Mesendoderm (in vitro differentiated cells): ENCODE measurements around the gene MORN4.
"Not testable (repeated sequence)": the region's sequence is repeated elsewhere in the genome, so short reads cannot be mapped to it uniquely, and the experiment has no call there.

Source experiments
- DNase-seq: peaks from one replicate; pipeline ENCODE4 v3.0.0; 2013
- H2AK5ac ChIP-seq: 2 replicates; pipeline ENCODE4 v1.6.1; 2013; ENCODE audit warnings: low read length, inconsistent platforms
- H2BK120ac ChIP-seq: 2 replicates; pipeline ENCODE4 v1.6.1; 2013; ENCODE audit warnings: low read depth, mild to moderate bottlenecking, low read length, moderate library complexity, mixed read lengths
- H2BK15ac ChIP-seq: replicated peaks from 2 replicates; pipeline ENCODE4 v1.6.1; 2013; ENCODE audit warnings: low read depth, mild to moderate bottlenecking, moderate library complexity
- H2BK5ac ChIP-seq: 2 replicates; pipeline ENCODE4 v1.6.1; 2013; ENCODE audit warnings: low read length, inconsistent platforms
- H3K18ac ChIP-seq: 2 replicates; pipeline ENCODE4 v1.6.1; 2013; ENCODE audit warnings: mild to moderate bottlenecking, low read length, mixed read lengths
- H3K23ac ChIP-seq: one replicate; pipeline ENCODE4 v1.6.1; 2013; ENCODE audit warnings: low read length
- H3K27ac ChIP-seq: 2 replicates; pipeline ENCODE4 v1.5.1; 2013; ENCODE audit warnings: low read depth, mild to moderate bottlenecking, inconsistent platforms, low read length, moderate library complexity
- H3K27me3 ChIP-seq: 2 replicates; pipeline ENCODE4 v1.6.1; 2013; ENCODE audit warnings: low read length, control low read depth, mild to moderate bottlenecking, inconsistent platforms; ENCODE audit not compliant: insufficient read depth, poor library complexity
- H3K36me3 ChIP-seq: 2 replicates; pipeline ENCODE4 v1.6.1; 2013; ENCODE audit warnings: low read length, inconsistent platforms; ENCODE audit not compliant: control insufficient read depth, insufficient read depth
- H3K4ac ChIP-seq: one replicate; pipeline ENCODE4 v1.6.1; 2013; ENCODE audit warnings: low read depth, mild to moderate bottlenecking, low read length, moderate library complexity
- H3K4me1 ChIP-seq: 2 replicates; pipeline ENCODE4 v1.6.1; 2013; ENCODE audit warnings: low read depth, low read length, inconsistent platforms; ENCODE audit not compliant: control insufficient read depth
- H3K4me2 ChIP-seq: 2 replicates; pipeline ENCODE4 v1.6.1; 2013; ENCODE audit warnings: low read length
- H3K4me3 ChIP-seq: 2 replicates; pipeline ENCODE4 v1.5.1; 2013; ENCODE audit warnings: mild to moderate bottlenecking, low read length
- H3K56ac ChIP-seq: one replicate; pipeline ENCODE4 v1.6.1; 2013; ENCODE audit warnings: low read length
- H3K79me1 ChIP-seq: 2 replicates; pipeline ENCODE4 v1.6.1; 2013; ENCODE audit warnings: low read length, inconsistent platforms
- H3K79me2 ChIP-seq: 2 replicates; pipeline ENCODE4 v1.6.1; 2013; ENCODE audit warnings: mild to moderate bottlenecking, low read length; ENCODE audit not compliant: control insufficient read depth, insufficient read depth
- H3K9ac ChIP-seq: 2 replicates; pipeline ENCODE4 v1.6.1; 2013; ENCODE audit warnings: low read length, inconsistent platforms
- H4K5ac ChIP-seq: one replicate; pipeline ENCODE4 v1.6.1; 2013; ENCODE audit warnings: low read length
- H4K8ac ChIP-seq: one replicate; pipeline ENCODE4 v1.6.1; 2013; ENCODE audit warnings: low read depth, mild to moderate bottlenecking, control low read depth, low read length, moderate library complexity
- WGBS: extraction: QIAGEN DNeasy Blood & Tissue Kit; methylation state at CpG from one replicate; pipeline ENCODE4 v1.1.7; 2013; ENCODE audit warnings: low lambda C conversion rate, missing lambda C conversion rate; ENCODE audit not compliant: insufficient coverage; ENCODE audit errors: extremely low coverage; 5-methylcytosine and 5-hydroxymethylcytosine counted together

Gene MORN4

GRCh38 chr10:97659589-97659988 lies 26.3 kb upstream of the MORN4 start:
- Histone ChIP-seq H3K23ac (no peak overlapping the region), H3K79me1 (no peaks in the 10 kb centered on the region), H2BK120ac (no peak overlapping the region), H3K4me2 (no peak overlapping the region), H4K8ac (no peak overlapping the region), H2BK5ac (no peak overlapping the region), H2BK15ac (no peak overlapping the region), H3K9ac (no peak overlapping the region), H3K18ac (no peak overlapping the region), H3K27ac (no peak overlapping the region), H3K4ac (no peak overlapping the region), H3K27me3 (no peaks in the 10 kb centered on the region), H4K5ac (no peak overlapping the region), H3K79me2 (no peaks in the 10 kb centered on the region), H3K56ac (no peak overlapping the region), H3K4me3 (no peak overlapping the region), H2AK5ac (no peak overlapping the region), H3K4me1 (no peaks in the 10 kb centered on the region), H3K36me3 (peaks cover 8% of the 10 kb centered on the region)
- no peak for DNase-seq
- WGBS: no CpG with 5 or more reads among the region's 1 CpG

GRCh38 chr10:97656777-97657176 lies 23.5 kb upstream of the MORN4 start:
- H3K4me1 ChIP-seq: no peaks in the 10 kb centered on the region
- no peak for DNase-seq
- no peak overlapping the region for H3K4ac ChIP-seq
- peaks cover 3% of the 10 kb centered on the region for H3K36me3 ChIP-seq
- no peak overlapping the region for H2BK15ac ChIP-seq
- no peak overlapping the region for H3K23ac ChIP-seq
- no peak overlapping the region for H3K4me3 ChIP-seq
- no peak overlapping the region for H3K56ac ChIP-seq
- no peaks in the 10 kb centered on the region for H3K79me1 ChIP-seq
- H2BK5ac ChIP-seq: no peak overlapping the region
- no peaks in the 10 kb centered on the region for H3K79me2 ChIP-seq
- no CpG with 5 or more reads among the region's 5 CpGs for WGBS
- H2BK120ac ChIP-seq: no peak overlapping the region
- no peak overlapping the region for H3K9ac ChIP-seq
- no peak overlapping the region for H2AK5ac ChIP-seq
- H3K4me2 ChIP-seq: no peak overlapping the region
- H3K18ac ChIP-seq: no peak overlapping the region
- no peaks in the 10 kb centered on the region for H3K27me3 ChIP-seq
- H4K5ac ChIP-seq: no peak overlapping the region
- no peak overlapping the region for H4K8ac ChIP-seq
- no peak overlapping the region for H3K27ac ChIP-seq

DNA sequence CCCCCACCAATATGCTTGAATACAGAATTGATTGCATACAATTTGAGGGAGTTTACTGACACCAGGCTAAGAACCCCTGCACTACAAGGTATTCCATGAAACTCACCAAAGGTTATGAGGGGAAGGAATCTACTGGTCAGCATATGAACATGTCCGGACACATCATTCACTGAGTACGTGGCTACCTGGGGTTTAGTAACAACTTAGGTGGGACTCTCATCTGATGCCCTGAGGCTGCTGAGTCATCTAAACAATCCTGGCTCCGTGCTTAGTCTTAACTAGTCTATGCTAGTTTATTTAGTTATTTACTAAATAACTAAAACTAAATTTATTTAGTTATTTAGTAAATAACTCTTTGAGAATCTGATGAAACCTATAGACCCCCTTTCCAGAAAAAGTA lies 18.5 kb upstream of the MORN4 start:
- Histone ChIP-seq H4K8ac (no peak overlapping the region), H2BK120ac (no peak overlapping the region), H3K4me1 (peaks cover 2% of the 10 kb centered on the region), H3K23ac (no peak overlapping the region), H3K79me2 (peaks cover 3% of the 10 kb centered on the region), H3K4me2 (no peak overlapping the region), H3K4ac (no peak overlapping the region), H3K79me1 (peaks cover 7% of the 10 kb centered on the region), H3K9ac (no peak overlapping the region), H3K4me3 (no peak overlapping the region), H3K27me3 (no peaks in the 10 kb centered on the region), H2AK5ac (no peak overlapping the region), H3K36me3 (peaks cover 2% of the 10 kb centered on the region), H4K5ac (no peak overlapping the region), H2BK15ac (no peak overlapping the region), H3K27ac (no peak overlapping the region), H3K56ac (no peak overlapping the region), H2BK5ac (no peak overlapping the region), H3K18ac (no peak overlapping the region)
- no CpG with 5 or more reads among the region's 3 CpGs for WGBS
- peak; percentile 15 for DNase-seq

DNA sequence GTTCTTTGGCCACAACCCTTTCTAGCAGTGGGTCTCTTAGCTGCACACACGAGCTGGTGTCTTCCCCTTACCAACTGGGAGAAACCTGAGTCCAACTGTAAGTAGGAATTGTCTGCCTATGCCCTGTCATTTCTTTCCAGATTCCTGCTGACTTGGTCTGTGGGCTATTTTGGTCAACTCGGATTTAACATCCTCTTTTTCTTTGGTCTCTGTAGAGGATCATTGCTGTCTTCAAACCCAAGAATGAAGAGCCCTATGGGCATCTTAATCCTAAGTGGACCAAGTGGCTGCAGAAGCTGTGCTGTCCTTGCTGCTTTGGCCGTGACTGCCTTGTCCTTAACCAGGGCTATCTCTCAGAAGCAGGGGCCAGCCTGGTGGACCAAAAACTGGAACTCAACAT lies 17.4 kb upstream of the MORN4 start:
- Histone ChIP-seq H3K18ac (no peak overlapping the region), H3K27me3 (no peaks in the 10 kb centered on the region), H4K8ac (no peak overlapping the region), H3K23ac (no peak overlapping the region), H3K79me2 (peaks cover 3% of the 10 kb centered on the region), H2BK15ac (no peak overlapping the region), H3K4ac (no peak overlapping the region), H3K4me2 (no peak overlapping the region), H3K79me1 (peaks cover 7% of the 10 kb centered on the region), H2BK5ac (no peak overlapping the region), H3K9ac (no peak overlapping the region), H2AK5ac (no peak overlapping the region), H2BK120ac (no peak overlapping the region), H3K4me1 (peaks cover 2% of the 10 kb centered on the region), H3K27ac (no peak overlapping the region), H3K4me3 (no peak overlapping the region), H3K56ac (no peak overlapping the region), H3K36me3 (no peaks in the 10 kb centered on the region), H4K5ac (no peak overlapping the region)
- DNase-seq: no peak
- no CpG with 5 or more reads among the region's 3 CpGs for WGBS

DNA sequence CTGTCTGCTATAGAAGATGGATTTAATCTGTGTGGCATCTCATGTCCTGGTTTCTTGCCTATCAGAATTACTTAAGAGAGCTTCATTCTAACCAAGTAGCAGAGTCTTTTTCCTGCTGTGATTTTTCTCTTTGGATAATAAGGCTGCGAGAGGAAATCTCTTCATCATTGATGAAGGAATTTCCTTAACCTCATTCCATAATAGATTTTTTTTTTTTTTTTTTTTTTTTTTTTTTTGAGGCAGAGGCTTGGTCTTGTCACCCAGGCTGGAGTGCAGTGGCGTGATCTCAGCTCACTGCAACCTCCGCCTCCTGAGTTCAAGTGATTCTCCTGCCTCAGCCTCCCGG lies 16.1 kb upstream of the MORN4 start:
- not testable (repeated sequence) for H3K56ac ChIP-seq, H2AK5ac ChIP-seq, H4K8ac ChIP-seq, H3K18ac ChIP-seq, H2BK5ac ChIP-seq, H3K4me3 ChIP-seq, DNase-seq, H3K9ac ChIP-seq, H3K27ac ChIP-seq, H3K27me3 ChIP-seq, H2BK15ac ChIP-seq, H3K79me2 ChIP-seq, H3K4me2 ChIP-seq, H2BK120ac ChIP-seq, H3K4ac ChIP-seq, H3K36me3 ChIP-seq, H3K4me1 ChIP-seq, H4K5ac ChIP-seq, H3K23ac ChIP-seq
- H3K79me1 ChIP-seq: peaks cover 10% of the 10 kb centered on the region
- WGBS: no CpG with 5 or more reads among the region's 4 CpGs

DNA sequence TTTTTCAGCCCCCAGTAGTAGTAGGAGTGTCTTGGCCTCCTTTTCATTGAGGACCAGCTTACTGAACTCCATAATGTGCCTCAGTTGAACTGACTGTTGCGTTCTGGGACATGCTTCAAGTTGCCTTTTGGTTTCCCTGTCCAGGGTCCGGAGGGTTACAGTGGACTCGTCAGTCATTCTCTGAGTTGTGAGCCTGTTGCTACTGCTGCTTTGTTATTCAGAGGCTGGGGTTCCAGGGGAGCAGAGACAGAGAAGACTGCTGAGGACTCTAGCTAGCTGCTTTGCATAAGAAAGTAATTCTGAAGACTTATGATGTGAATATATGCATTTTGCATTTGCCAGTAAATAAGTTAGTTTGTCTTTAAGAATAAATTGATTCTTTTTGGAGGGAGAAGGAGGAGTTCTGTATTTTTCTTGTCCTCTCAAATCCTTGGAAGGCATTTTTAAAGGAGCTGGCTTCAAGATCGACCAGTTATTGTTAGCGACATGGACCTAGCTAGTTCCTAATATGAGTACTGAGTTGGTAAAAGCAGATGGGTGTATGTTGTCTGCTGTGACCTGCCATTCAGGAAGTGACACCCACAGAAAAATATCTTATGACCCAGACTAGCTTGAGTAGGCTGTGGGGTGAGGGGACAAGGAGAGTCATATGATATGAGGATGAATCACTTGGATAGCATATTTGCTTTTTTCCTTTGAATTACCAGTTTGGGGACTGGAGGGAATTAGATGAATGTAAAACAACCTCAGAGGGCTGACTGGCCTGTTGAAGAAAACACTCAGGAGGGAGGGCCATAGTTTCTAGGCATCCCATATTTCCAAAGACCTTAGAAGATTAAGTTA lies 15.5 kb upstream of the MORN4 start:
- no peak overlapping the region for H2BK120ac ChIP-seq
- no peak overlapping the region for H3K4me2 ChIP-seq
- H3K9ac ChIP-seq: peak overlapping the region; percentile 21
- peak; percentile 13 for DNase-seq
- H2BK5ac ChIP-seq: no peak overlapping the region
- no peak overlapping the region for H3K4me3 ChIP-seq
- H3K23ac ChIP-seq: no peak overlapping the region
- H3K36me3 ChIP-seq: peaks cover 7% of the 10 kb centered on the region
- H3K27ac ChIP-seq: no peak overlapping the region
- H4K8ac ChIP-seq: no peak overlapping the region
- no peaks in the 10 kb centered on the region for H3K27me3 ChIP-seq
- no peak overlapping the region for H4K5ac ChIP-seq
- H2BK15ac ChIP-seq: no peak overlapping the region
- no CpG with 5 or more reads among the region's 5 CpGs for WGBS
- no peak overlapping the region for H2AK5ac ChIP-seq
- no peak overlapping the region for H3K4ac ChIP-seq
- H3K56ac ChIP-seq: no peak overlapping the region
- peaks cover 11% of the 10 kb centered on the region for H3K79me1 ChIP-seq
- peaks cover 7% of the 10 kb centered on the region for H3K79me2 ChIP-seq
- H3K4me1 ChIP-seq: peaks cover 2% of the 10 kb centered on the region
- H3K18ac ChIP-seq: no peak overlapping the region
